ENCODE data around the gene SEL1L.

GRCh38 chr14:81523016-81523415 lies 10.6 kb downstream of the SEL1L start:
- TF ChIP-seq EZH2phosphoT487 (conservative IDR thresholded peaks at IDR 0.05; ENCODE audit: low read length) (no peak), CTCF (IDR thresholded peaks at IDR 0.05; ENCODE audit: insufficient read depth, low read length, poor library complexity, severe bottlenecking) (no peak)
